Activated CD4-positive, alpha-beta T cell treated with anti-CD3 and anti-CD28 coated beads, Interleukin-2, Interleukin-4, amounts not matched to agents 100 ng/mL and 50 ng/mL, durations not matched to agents 16 hours and 8 hours (primary cell): Measurements from ENCODE around the gene OSR1.
"Not testable (repeated sequence)": the region's sequence is repeated elsewhere in the genome, so short reads cannot be mapped to it uniquely, and the experiment has no call there.

Source experiments
- DNase-seq: peaks from one replicate; pipeline ENCODE4 v3.0.0-alpha.2; 2020; ENCODE audit warnings: low spot score

OSR1 gene

DNA sequence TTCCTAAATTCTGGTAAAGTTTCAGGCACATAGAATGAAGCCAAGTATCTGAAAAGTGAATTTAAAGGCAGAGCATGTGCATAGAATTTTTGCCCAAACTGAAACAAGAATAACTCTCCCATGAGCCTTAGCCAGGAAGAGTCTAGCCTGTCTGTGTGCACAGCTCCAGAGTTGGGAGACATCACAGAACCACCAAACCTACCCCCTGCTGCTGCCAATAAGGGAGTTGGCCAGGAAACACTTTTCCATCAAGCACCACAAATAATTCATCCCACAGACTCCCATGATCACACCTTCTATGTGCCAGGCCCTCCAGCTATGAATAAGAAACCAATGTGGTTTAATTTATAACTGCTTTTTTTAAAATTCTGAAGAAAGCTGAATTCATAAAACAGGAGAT is 27.0 kb downstream of the OSR1 start:
- DNase-seq = no peak

DNA sequence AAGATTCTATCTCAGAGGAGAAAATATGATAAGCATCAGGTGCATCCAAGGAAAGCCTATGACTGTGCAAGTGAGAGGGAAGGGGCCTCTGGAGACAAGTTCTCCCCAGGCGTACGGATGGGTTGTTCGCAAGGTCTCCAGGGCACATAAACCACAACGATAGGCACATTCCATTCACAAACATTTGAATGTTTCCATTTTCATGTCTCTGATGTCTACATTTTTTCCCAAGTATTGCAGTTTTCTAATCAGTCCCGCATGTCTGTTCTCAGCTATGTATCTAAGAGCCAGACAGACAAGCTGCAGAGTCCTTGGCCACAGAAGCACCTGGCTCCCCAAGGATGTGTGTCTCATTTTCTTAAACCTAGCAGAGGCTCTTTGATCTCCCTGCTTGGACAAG is 28.0 kb downstream of the OSR1 start:
- DNase-seq = no peak

DNA sequence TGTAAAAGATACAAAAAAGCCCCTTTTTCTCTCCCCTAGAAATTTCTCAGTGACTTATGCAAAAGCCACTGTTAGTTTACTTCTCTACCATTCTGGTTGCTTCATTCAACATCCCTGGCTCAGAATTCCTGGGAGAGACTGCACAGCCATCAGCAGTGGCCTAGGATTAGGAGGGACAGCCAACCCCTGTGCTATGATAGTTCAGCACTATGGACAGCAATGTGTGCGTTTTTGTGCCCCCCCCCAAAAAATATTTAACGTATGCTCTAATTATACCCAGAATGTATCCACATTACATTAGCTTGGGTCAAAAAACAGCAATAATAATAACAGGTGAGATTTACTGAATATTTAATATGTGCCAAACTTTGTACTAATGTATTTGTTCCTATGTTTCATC is 29.0 kb downstream of the OSR1 start:
- no peak for DNase-seq

DNA sequence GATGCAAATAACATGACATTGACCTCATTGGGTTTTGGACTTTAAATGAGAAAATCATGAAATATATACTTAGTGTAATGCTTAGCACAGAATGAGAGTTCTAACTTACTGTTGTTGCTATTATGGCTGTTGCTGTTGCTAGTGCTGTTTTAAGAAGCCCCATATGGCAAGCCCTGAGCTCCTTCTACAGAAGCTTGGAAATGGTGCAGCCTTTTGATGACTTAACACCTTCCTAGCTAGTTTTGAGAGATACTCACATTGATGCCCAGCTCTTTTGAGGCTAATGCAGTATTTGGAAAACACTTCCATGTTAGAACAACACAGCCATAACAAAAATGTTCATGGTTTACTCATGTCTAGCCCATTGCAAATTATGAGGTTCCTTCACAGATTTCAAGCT is 30.9 kb downstream of the OSR1 start:
- DNase-seq = no peak

DNA sequence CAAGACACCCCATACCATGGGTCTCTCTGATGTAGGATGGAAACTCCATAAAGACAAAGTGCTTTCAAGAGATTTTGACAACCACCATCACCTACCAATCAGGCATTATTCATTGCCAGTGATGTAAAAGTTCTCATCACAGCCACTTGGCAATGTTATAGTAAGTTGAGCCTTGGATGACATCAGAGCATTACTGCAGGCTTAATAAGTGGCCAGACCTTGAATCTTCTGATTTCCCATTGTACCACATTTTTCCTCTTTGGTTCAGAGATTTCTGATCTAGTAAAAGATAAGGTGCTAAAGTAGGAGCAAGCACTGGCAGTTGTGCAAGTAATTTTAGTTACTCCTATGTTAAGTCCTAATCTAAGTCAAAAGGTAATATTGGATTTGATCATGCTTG is 36.5 kb downstream of the OSR1 start:
- no peak for DNase-seq

DNA sequence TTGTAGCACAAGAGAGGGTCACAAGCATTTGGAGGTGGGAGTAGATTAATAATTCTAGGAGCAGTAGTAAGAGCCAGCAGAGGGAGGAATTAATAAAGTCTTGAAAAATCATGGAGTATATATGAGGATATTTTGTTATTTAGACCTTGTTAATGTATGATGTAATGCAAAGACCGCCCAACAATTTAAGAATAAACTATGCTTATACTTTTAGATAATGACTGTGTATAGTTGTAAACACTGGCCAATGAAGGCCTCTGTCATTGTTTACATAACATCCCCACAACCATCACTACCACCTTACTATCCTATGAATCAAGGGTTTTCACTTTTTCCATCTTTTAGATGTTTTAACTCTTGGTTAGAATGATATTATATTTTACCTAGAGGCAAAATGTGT is 37.6 kb downstream of the OSR1 start:
- DNase-seq = no peak

DNA sequence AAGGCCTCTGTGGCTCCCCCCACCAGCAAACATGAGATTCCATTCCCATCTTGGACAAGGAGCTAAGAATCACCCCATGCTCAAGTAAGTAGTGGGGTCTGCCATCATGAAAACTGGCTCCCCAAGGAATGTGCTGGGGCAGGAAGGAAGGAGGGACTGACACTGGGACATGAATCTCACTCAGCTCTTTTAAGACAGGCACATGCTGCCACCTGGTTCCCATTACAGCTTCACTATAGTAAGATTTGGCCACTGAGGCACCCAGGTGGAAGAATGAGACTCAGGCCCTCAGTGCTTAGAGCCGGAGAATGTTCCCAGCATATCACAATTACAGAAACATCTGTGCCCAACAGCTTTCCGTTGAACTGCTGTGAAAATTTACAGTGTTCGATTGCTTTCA is 38.7 kb downstream of the OSR1 start:
- no peak for DNase-seq

DNA sequence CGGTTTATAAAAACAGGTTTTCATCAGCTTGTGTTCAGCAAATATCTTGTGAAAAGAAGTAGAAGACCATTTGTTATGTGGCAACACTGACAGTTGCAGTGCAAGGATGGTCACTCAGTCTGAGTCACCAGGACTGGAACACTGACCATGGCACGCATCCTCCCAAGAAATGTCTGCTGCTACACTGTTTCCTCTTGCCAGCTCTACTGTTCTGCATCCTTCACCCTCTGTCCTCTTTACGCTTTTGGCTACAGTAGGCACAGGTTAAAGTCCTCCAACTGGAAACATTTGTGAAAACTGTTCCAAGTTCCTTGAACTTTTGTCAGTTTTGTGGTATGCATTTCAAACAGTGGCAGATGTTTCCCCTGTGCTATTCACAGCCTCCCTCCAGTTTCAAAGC is 39.4 kb downstream of the OSR1 start:
- no peak for DNase-seq

DNA sequence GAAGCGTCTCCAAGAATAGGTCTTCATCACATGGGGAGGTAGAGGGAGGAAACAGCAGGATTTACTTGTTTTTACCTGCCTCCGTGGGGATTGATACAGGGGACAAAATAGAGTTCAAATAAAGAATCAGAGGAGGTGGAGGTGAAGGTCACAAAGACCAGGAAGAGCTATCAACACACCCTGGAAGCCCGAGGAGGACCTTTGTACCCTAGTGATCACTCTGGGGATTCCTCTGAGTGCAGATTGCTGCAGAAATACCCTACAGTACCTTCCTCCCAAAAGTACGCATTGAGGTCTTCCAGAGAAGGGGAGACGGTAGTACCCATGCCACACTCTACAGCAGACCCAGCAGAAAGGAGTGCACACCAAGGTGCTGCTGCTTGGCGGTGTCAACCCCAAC is 44.9 kb downstream of the OSR1 start:
- DNase-seq = no peak

DNA sequence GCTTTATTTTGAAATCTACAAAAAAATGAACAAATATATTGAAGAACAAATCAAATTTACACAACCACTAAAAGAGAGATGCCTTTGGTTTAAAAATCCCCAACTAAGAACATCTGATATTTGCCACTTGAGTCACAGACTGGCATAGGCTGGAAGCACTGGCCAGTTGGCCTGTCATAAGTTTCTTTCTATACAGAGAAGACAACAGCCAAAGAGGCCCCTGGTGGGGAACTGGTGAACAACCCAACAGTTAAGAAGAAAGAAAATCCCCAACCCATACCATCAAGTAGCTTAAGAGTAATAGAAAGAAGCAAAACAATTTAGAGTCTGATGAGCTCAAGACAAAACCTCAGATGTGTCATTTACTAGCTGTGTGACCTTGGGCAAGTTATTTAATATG is 45.5 kb downstream of the OSR1 start:
- DNase-seq = no peak

DNA sequence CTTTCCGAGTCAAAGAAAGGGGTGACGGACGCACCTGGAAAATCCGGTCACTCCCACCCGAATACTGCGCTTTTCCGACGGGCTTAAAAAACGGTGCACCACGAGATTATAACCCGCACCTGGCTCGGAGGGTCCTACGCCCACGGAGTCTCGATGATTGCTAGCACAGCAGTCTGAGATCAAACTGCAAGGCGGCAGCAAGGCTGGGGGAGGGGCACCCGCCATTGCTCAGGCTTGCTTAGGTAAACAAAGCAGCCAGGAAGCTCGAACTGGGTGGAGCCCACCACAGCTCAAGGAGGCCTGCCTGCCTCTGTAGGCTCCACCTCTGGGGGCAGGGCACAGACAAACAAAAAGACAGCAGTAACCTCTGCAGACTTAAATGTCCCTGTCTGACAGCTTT is 52.4 kb downstream of the OSR1 start:
- DNase-seq = not testable (repeated sequence)

DNA sequence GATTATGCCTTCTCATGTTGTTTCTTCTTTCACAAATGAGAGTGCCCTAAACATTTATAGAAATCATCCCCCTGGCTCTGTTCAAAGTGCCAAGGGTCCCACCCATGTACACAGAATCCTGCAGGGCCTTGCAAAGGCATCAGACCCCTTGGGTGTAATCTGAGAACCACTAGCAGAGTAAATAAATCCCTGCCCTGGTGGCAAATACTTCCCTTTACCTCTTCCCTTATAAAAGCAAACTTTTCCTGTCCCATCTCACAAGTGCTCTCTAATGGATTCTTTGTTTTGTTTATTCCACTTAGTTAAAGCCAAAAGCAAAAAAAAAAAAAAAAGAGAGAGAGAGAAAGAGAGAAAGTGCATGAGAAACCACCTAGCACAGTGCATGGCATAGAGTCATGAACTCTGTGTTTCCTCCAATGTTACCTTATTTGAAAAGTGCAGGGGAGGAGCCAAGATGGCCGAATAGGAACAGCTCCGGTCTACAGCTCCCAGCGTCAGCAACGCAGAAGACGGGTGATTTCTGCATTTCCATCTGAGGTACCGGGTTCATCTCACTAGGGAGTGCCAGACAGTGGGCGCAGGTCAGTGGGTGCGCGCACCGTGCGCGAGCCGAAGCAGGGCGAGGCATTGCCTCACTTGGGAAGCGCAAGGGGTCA is 52.9 kb downstream of the OSR1 start:
- DNase-seq = not testable (repeated sequence)

DNA sequence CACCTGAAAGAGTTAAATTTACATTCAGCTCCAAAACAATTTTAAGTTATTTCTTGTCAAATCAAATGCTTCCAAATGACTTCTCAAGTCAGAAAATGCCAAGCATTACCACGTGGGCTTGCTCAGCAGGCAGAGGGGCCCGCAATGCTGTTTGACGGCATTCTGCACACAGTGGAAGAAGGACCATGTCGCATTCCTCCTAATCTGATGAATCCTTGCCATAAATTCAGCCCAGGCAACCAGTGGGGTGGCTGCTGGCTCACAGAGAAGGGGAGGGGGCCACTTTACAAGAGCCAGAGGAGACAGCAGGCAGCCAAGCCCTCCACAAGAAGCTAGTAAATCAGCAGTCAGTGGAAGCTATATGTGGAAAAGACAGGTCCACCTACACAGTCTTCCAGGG is 56.7 kb downstream of the OSR1 start:
- no peak for DNase-seq
